IMR-90 (cell line): ENCODE measurements around the gene SERPINI1. TPM values are rescaled to one million over a fixed set of nuclear protein-coding genes. Genes with fewer than 3 reads are reported as not detected.

Experiments
- ATAC-seq: fragments of 200-7000 bp; cut with Tn5 transposase; 2 replicates; pipeline ENCODE4 v1.9.1; 2020; ENCODE audit warnings: low read depth, mild to moderate bottlenecking, moderate library complexity
- BruUV-seq: library from RNA; stranded (reverse); fragments of 400-500 nt; replicated peaks from 2 replicates; lab custom pipeline; 2021; lab: Mats Ljungman, UMichigan
- CTCF ChIA-PET: fragments of 300-600 bp; formaldehyde crosslinking; extraction: SDS; loops from one replicate; lab custom pipeline; 2021; ENCODE audit warnings: antibody characterized with exemption; lab: Yijun Ruan, JAX
- POLR2A ChIA-PET: fragments of 300-600 bp; sonication (Branson Sonifier 250); formaldehyde crosslinking; loops from one replicate; lab custom pipeline; 2022; ENCODE audit warnings: antibody characterized with exemption; ENCODE audit not compliant: unreplicated experiment; lab: Charles Lee
- DNase-seq: peaks from one replicate; pipeline ENCODE4 v3.0.0; 2013
- H2AFZ ChIP-seq: replicated peaks from 2 replicates; pipeline ENCODE3; 2013; ENCODE audit warnings: low read length, mild to moderate bottlenecking; ENCODE audit not compliant: poor library complexity
- H2AK5ac ChIP-seq: 2 replicates; pipeline ENCODE4 v1.6.1; 2013; ENCODE audit warnings: low read depth, low read length, inconsistent platforms
- H2AK9ac ChIP-seq: replicated peaks from 2 replicates; pipeline ENCODE3; 2013; ENCODE audit warnings: mild to moderate bottlenecking, low read depth, low read length, moderate library complexity; ENCODE audit not compliant: poor library complexity
- H2BK120ac ChIP-seq: 2 replicates; pipeline ENCODE4 v1.6.1; 2013; ENCODE audit warnings: low read depth, low read length, inconsistent platforms
- H2BK15ac ChIP-seq: 3 replicates; pipeline ENCODE4 v1.6.1; 2013; ENCODE audit warnings: low read depth, low read length, inconsistent platforms
- H2BK20ac ChIP-seq: 2 replicates; pipeline ENCODE4 v1.6.1; 2013; ENCODE audit warnings: low read depth, mild to moderate bottlenecking, inconsistent platforms, low read length, moderate library complexity
- H2BK5ac ChIP-seq: 2 replicates; pipeline ENCODE4 v1.6.1; 2013; ENCODE audit warnings: mild to moderate bottlenecking, low read depth, low read length, inconsistent platforms; ENCODE audit not compliant: poor library complexity, severe bottlenecking
- H3K14ac ChIP-seq: replicated peaks from 2 replicates; pipeline ENCODE4 v1.6.1; 2013; ENCODE audit warnings: low read depth, low read length, inconsistent platforms
- H3K18ac ChIP-seq: 2 replicates; pipeline ENCODE4 v1.6.1; 2013; ENCODE audit warnings: low read depth, low read length, control low read depth
- H3K23ac ChIP-seq: 2 replicates; pipeline ENCODE4 v1.6.1; 2013; ENCODE audit warnings: low read depth, low read length, inconsistent platforms
- H3K27ac ChIP-seq: 2 replicates; pipeline ENCODE4 v1.5.1; 2013; ENCODE audit warnings: mild to moderate bottlenecking, control low read depth, low read length; ENCODE audit not compliant: insufficient read depth
- H3K27me3 ChIP-seq: 2 replicates; pipeline ENCODE4 v1.6.1; 2013; ENCODE audit warnings: low read length; ENCODE audit not compliant: control insufficient read depth, insufficient read depth
- H3K36me3 ChIP-seq: 2 replicates; pipeline ENCODE4 v1.6.1; 2013; ENCODE audit warnings: low read length, mixed read lengths; ENCODE audit not compliant: control insufficient read depth, insufficient read depth
- H3K4ac ChIP-seq: 2 replicates; pipeline ENCODE4 v1.6.1; 2013; ENCODE audit warnings: low read depth, low read length, inconsistent platforms
- H3K4me1 ChIP-seq: 2 replicates; pipeline ENCODE4 v1.6.1; 2013; ENCODE audit warnings: low read length, mixed read lengths; ENCODE audit not compliant: control insufficient read depth, insufficient read depth
- H3K4me2 ChIP-seq: 2 replicates; pipeline ENCODE4 v1.6.1; 2013; ENCODE audit warnings: low read depth, mild to moderate bottlenecking, control low read depth, low read length, moderate library complexity
- H3K4me3 ChIP-seq: 2 replicates; pipeline ENCODE4 v1.5.1; 2013; ENCODE audit warnings: low read depth, mild to moderate bottlenecking, control low read depth, low read length, moderate library complexity; ENCODE audit not compliant: insufficient read depth
- H3K56ac ChIP-seq: 2 replicates; pipeline ENCODE4 v1.6.1; 2013; ENCODE audit warnings: low read length, inconsistent platforms; ENCODE audit not compliant: insufficient read depth; ENCODE audit errors: extremely low read depth
- H3K79me1 ChIP-seq, 2 experiments: 2 replicates each; pipeline ENCODE4 v1.6.1; 2013; ENCODE audit warnings: low read length in 2 of 2, inconsistent platforms in 1 of 2, low read depth in 1 of 2
- H3K9ac ChIP-seq: 2 replicates; pipeline ENCODE4 v1.6.1; 2013; ENCODE audit warnings: low read depth, low read length, control low read depth
- H3K9me1 ChIP-seq: 2 replicates; pipeline ENCODE4 v1.6.1; 2013; ENCODE audit warnings: low read length, inconsistent platforms; ENCODE audit not compliant: insufficient read depth
- H3K9me3 ChIP-seq: 2 replicates; pipeline ENCODE4 v1.6.1; 2013; ENCODE audit warnings: low read length; ENCODE audit not compliant: control insufficient read depth, insufficient read depth
- H4K20me1 ChIP-seq: 2 replicates; pipeline ENCODE4 v1.6.1; 2013; ENCODE audit warnings: low read length, inconsistent platforms; ENCODE audit not compliant: insufficient read depth
- H4K5ac ChIP-seq: 2 replicates; pipeline ENCODE4 v1.6.1; 2013; ENCODE audit warnings: mild to moderate bottlenecking, low read depth, low read length, control low read depth
- H4K8ac ChIP-seq, 2 experiments: 2 replicates each; pipeline ENCODE4 v1.6.1; 2013; ENCODE audit warnings: low read depth in 2 of 2, low read length in 2 of 2, control low read depth in 1 of 2, inconsistent platforms in 1 of 2
- H4K91ac ChIP-seq: 2 replicates; pipeline ENCODE4 v1.6.1; 2013; ENCODE audit warnings: low read depth, low read length, inconsistent platforms; ENCODE audit not compliant: insufficient read depth
- BHLHE40 ChIP-seq: fragments of 150-350 bp; IDR thresholded peaks from 2 replicates; pipeline ENCODE4 v1.6.1; 2016; ENCODE audit warnings: mild to moderate bottlenecking, low read depth, low read length
- CEBPB ChIP-seq: IDR thresholded peaks from 2 replicates; pipeline ENCODE4 v1.6.1; 2012; ENCODE audit warnings: low read depth, low read length, improper control_type of control experiment
- CHD1 ChIP-seq: IDR thresholded peaks from 2 replicates; pipeline ENCODE4 v1.6.1; 2012; ENCODE audit warnings: low read depth, low read length, improper control_type of control experiment
- FOS ChIP-seq: fragments of 150-350 bp; IDR thresholded peaks from 2 replicates; pipeline ENCODE4 v1.6.1; 2016; ENCODE audit warnings: low read depth, low read length
- MAFK ChIP-seq: IDR thresholded peaks from 2 replicates; pipeline ENCODE4 v1.6.1; 2012; ENCODE audit warnings: low read depth, low read length, improper control_type of control experiment
- MAZ ChIP-seq: IDR thresholded peaks from 2 replicates; pipeline ENCODE4 v1.6.1; 2012; ENCODE audit warnings: low read depth, mild to moderate bottlenecking, low read length, improper control_type of control experiment, moderate library complexity, borderline replicate concordance
- MXI1 ChIP-seq: IDR thresholded peaks from 2 replicates; pipeline ENCODE4 v1.6.1; 2012; ENCODE audit warnings: low read depth, mild to moderate bottlenecking, low read length, moderate library complexity, borderline replicate concordance
- NFE2L2 ChIP-seq: fragments of 150-350 bp; IDR thresholded peaks from 2 replicates; pipeline ENCODE4 v1.6.1; 2016; ENCODE audit warnings: low read depth, mild to moderate bottlenecking, low read length
- POLR2A ChIP-seq: IDR thresholded peaks from 2 replicates; pipeline ENCODE4 v1.6.1; 2012; ENCODE audit warnings: mild to moderate bottlenecking, low read depth, low read length
- RAD21 ChIP-seq: IDR thresholded peaks from 2 replicates; pipeline ENCODE4 v1.6.1; 2012; ENCODE audit warnings: low read length, improper control_type of control experiment
- RCOR1 ChIP-seq: IDR thresholded peaks from 2 replicates; pipeline ENCODE4 v1.6.1; 2012; ENCODE audit warnings: mild to moderate bottlenecking, low read length, improper control_type of control experiment; ENCODE audit not compliant: insufficient replicate concordance
- RFX5 ChIP-seq: IDR thresholded peaks from 2 replicates; pipeline ENCODE4 v1.8.0; 2012; ENCODE audit warnings: low read depth, mild to moderate bottlenecking, low read length, moderate library complexity
- SMC3 ChIP-seq: fragments of 150-350 bp; IDR thresholded peaks from 2 replicates; pipeline ENCODE4 v1.6.1; 2016; ENCODE audit warnings: low read depth, mild to moderate bottlenecking, antibody characterized with exemption, low read length, moderate library complexity
- WGBS, 2 experiments: methylation state at CpG; one replicate each; pipeline versions ENCODE4 v1.1.5 to v1.1.7; 2013; ENCODE audit warnings: missing lambda C conversion rate in 2 of 2; ENCODE audit not compliant: insufficient read length in 1 of 2; ENCODE audit errors: extremely low coverage in 2 of 2; 5-methylcytosine and 5-hydroxymethylcytosine counted together
- dilution Hi-C: fragments of 300-500 bp; cut with HindIII; formaldehyde crosslinking; loops from one replicate; pipeline ENCODE4 v1.14.3; 2018; ENCODE audit warnings: low sequenced_read_pairs; ENCODE audit not compliant: unreplicated experiment
- in situ Hi-C: fragments of 300-500 bp; cut with MboI; formaldehyde crosslinking; loops from 3 replicates; pipeline ENCODE4 v1.14.3; 2019; ENCODE audit warnings: low sequenced_read_pairs, inconsistent platforms, mixed read lengths
- intact Hi-C: fragments of 100-400 bp; cut with micrococcal nuclease; formaldehyde crosslinking; loops from 2 replicates; pipeline ENCODE4 v1.10.0; 2022
- polyA plus RNA-seq, 3 experiments: library from polyadenylated mRNA; depleted of rRNA; stranded (reverse); fragments of >200 nt; gene quantifications; 2 replicates each; pipeline ENCODE4 v1.2.3, GENCODE V29; 2012; ENCODE audit warnings: low replicate concordance in 1 of 3
- total RNA-seq: library from RNA; depleted of rRNA; stranded (reverse); fragments of >200 nt; gene quantifications from 2 replicates; pipeline ENCODE4 v1.2.3, GENCODE V29; 2012
- TF ChIP-seq, protein P1 (sequence below): fragments of 150-350 bp; IDR thresholded peaks from 2 replicates; pipeline ENCODE4 v1.6.1; 2016; ENCODE audit warnings: low read depth, mild to moderate bottlenecking, low read length, moderate library complexity, borderline replicate concordance
- TF ChIP-seq, protein P2 (sequence below): conservative IDR thresholded peaks from 2 replicates; pipeline ENCODE4 v1.5.1; 2012; ENCODE audit warnings: mild to moderate bottlenecking, low read depth, low read length, improper control_type of control experiment
- TF ChIP-seq, protein P3 (sequence below): fragments of 150-350 bp; IDR thresholded peaks from 2 replicates; pipeline ENCODE4 v1.6.1; 2017; ENCODE audit warnings: mild to moderate bottlenecking, antibody characterized with exemption, low read length, low read depth

SERPINI1 gene
- total and polyA plus RNA-seq, 2 of the 4 experiments (the other 2 are of a cell fraction), result 0.36 to 1.3 TPM

DNA sequence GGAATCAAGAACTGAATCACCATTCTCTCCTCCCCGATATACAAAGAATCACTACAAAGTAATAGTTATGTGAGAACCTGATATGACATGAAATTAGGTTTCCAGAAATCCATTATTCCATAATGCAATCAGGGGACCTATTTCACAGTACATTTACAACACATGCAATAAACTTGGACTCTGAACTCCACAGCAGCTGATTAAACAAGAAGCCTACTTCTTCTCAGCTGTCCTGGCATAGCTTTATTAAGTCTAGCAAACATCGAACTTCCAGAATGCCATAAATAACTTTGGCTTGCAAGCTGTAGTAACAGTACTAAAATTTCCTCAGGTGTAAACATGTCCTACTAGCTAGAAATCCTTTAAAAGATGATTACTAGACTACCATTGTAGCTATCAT lies 18.6 kb upstream of the SERPINI1 start:
- H3K4me1 ChIP-seq, result no peaks in the 10 kb centered on the region
- CTCF ChIA-PET, result interaction anchor here (0.7 kb wide), 1 partner anchor 145 kb away, joined by 3 read pairs; no protein-coding TSS in a partner anchor
- TF ChIP-seq, protein P1, sequence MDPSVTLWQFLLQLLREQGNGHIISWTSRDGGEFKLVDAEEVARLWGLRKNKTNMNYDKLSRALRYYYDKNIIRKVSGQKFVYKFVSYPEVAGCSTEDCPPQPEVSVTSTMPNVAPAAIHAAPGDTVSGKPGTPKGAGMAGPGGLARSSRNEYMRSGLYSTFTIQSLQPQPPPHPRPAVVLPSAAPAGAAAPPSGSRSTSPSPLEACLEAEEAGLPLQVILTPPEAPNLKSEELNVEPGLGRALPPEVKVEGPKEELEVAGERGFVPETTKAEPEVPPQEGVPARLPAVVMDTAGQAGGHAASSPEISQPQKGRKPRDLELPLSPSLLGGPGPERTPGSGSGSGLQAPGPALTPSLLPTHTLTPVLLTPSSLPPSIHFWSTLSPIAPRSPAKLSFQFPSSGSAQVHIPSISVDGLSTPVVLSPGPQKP, result no peak
- TF ChIP-seq RFX5 (no peak), MAFK (no peak), BHLHE40 (no peak), SMC3 (no peak), CEBPB (no peak), CHD1 (no peak), NFE2L2 (no peak), RAD21 (no peak), MAZ (no peak), MXI1 (no peak), RCOR1 (no peak), POLR2A (no peak), FOS (no peak)
- TF ChIP-seq, protein P2, sequence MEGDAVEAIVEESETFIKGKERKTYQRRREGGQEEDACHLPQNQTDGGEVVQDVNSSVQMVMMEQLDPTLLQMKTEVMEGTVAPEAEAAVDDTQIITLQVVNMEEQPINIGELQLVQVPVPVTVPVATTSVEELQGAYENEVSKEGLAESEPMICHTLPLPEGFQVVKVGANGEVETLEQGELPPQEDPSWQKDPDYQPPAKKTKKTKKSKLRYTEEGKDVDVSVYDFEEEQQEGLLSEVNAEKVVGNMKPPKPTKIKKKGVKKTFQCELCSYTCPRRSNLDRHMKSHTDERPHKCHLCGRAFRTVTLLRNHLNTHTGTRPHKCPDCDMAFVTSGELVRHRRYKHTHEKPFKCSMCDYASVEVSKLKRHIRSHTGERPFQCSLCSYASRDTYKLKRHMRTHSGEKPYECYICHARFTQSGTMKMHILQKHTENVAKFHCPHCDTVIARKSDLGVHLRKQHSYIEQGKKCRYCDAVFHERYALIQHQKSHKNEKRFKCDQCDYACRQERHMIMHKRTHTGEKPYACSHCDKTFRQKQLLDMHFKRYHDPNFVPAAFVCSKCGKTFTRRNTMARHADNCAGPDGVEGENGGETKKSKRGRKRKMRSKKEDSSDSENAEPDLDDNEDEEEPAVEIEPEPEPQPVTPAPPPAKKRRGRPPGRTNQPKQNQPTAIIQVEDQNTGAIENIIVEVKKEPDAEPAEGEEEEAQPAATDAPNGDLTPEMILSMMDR, result no peak
- TF ChIP-seq, protein P3, sequence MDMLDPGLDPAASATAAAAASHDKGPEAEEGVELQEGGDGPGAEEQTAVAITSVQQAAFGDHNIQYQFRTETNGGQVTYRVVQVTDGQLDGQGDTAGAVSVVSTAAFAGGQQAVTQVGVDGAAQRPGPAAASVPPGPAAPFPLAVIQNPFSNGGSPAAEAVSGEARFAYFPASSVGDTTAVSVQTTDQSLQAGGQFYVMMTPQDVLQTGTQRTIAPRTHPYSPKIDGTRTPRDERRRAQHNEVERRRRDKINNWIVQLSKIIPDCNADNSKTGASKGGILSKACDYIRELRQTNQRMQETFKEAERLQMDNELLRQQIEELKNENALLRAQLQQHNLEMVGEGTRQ, result no peak
- no peak overlapping the region for H3K56ac ChIP-seq
- in situ Hi-C loops (no loop called here), intact Hi-C loops (no loop called here), dilution Hi-C loops (no loop called here)
- H4K20me1 ChIP-seq, result 0 out of 2 replicates have a peak, but pooled peaks cover 1% of the 10 kb centered on the region
- H2AK9ac ChIP-seq, result no peak overlapping the region
- POLR2A ChIA-PET, result no interaction called here
- no peak for ATAC-seq
- H2BK5ac ChIP-seq, result no peak overlapping the region
- no peak overlapping the region for H2BK15ac ChIP-seq
- no peak overlapping the region for H2BK20ac ChIP-seq
- no peak overlapping the region for H3K27ac ChIP-seq
- no peak overlapping the region for H3K18ac ChIP-seq
- no TSS peak for BruUV-seq
- WGBS, 2 experiments, result no CpG with 5 or more reads among the region's 2 CpGs
- no peak overlapping the region for H4K8ac ChIP-seq
- H3K9me1 ChIP-seq, result no peaks in the 10 kb centered on the region
- H3K23ac ChIP-seq, result no peak overlapping the region
- H3K36me3 ChIP-seq, result peaks cover 5% of the 10 kb centered on the region
- H3K14ac ChIP-seq, result no peak overlapping the region
- H2BK120ac ChIP-seq, result no peak overlapping the region
- DNase-seq, result no peak
- H3K4me3 ChIP-seq, result no peak overlapping the region
- no peak overlapping the region for H4K5ac ChIP-seq
- H4K91ac ChIP-seq, result no peak overlapping the region
- H3K9ac ChIP-seq, result no peak overlapping the region
- no peak overlapping the region for H3K4me2 ChIP-seq
- H2AFZ ChIP-seq, result no peak overlapping the region
- no peaks in the 10 kb centered on the region for H3K27me3 ChIP-seq
- peaks cover 12 to 29% of the 10 kb centered on the region in 2 experiments; a peak in 3 of 4 replicates for H3K79me1 ChIP-seq
- no peaks in the 10 kb centered on the region for H3K9me3 ChIP-seq
- no peak overlapping the region for H2AK5ac ChIP-seq
- H3K4ac ChIP-seq, result no peak overlapping the region
